Vagina (tissue), 2 donors: Measurements from ENCODE around the gene SBDS.

ENCODE experiments used
- CTCF ChIP-seq, 3 experiments: fragments of 450-650 bp in 2 of 3; fragments of 200-600 bp in 1 of 3; sonication (generic) in 1 of 3; IDR thresholded peaks; one replicate each; pipeline ENCODE4 v1.5.1; 2017 to 2019; ENCODE audit warnings: antibody characterized with exemption in 3 of 3, mild to moderate bottlenecking in 2 of 3, moderate library complexity in 2 of 3
- POLR2AphosphoS5 ChIP-seq, 2 donors: sonication (generic); formaldehyde crosslinking; IDR thresholded peaks; one replicate each; pipeline ENCODE4 v1.9.0; 2017; ENCODE audit warnings: antibody characterized with exemption in 2 of 2, mild to moderate bottlenecking in 2 of 2, low read depth in 1 of 2; ENCODE audit not compliant: insufficient read depth in 1 of 2

DNA sequence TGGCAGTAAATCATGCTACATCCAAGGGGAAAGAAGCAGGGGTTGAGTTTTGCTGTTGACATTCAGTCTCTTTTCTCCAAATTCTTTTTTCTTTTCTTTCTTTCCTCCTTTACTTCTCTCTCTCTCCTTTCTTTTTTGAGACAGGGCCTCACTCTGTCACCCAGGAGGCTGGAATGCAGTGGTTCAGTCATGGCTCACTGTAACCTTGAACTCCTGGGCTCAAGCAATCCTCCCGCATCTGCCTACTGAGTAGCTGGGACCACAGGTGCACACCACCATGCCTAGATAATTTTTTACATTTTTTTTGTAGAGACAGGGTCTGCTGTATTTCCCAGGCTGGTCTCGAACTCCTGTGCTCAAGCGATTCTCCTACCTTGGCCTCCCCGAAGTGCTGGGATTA is 35.2 kb downstream of the SBDS start:
- TF ChIP-seq CTCF (IDR thresholded peaks at IDR 0.05) (no peak), POLR2AphosphoS5 (IDR thresholded peaks at IDR 0.05; ENCODE audit: insufficient read depth in 1 of 2, low read depth in 1 of 2) (no peak)
